ENCODE data around the gene EML1.
A peak's percentile ranks its signal among the peaks of the same experiment; 100 is the strongest.
"Not testable (repeated sequence)": the region's sequence is repeated elsewhere in the genome, so short reads cannot be mapped to it uniquely, and the experiment has no call there.

Gene EML1

GRCh38 chr14:99755629-99756603 is 37.3 kb upstream of the EML1 start:
- DNase-seq (ENCODE audit: low read depth, low spot score) = no peak

GRCh38 chr14:99756796-99757195 is 36.4 kb upstream of the EML1 start:
- no peak for DNase-seq (ENCODE audit: low read depth, low spot score)

- no peak for DNase-seq (ENCODE audit: low read depth, low spot score)
These were observed 35.7 kb upstream of the EML1 start for GRCh38 chr14:99757331-99758070.

DNA sequence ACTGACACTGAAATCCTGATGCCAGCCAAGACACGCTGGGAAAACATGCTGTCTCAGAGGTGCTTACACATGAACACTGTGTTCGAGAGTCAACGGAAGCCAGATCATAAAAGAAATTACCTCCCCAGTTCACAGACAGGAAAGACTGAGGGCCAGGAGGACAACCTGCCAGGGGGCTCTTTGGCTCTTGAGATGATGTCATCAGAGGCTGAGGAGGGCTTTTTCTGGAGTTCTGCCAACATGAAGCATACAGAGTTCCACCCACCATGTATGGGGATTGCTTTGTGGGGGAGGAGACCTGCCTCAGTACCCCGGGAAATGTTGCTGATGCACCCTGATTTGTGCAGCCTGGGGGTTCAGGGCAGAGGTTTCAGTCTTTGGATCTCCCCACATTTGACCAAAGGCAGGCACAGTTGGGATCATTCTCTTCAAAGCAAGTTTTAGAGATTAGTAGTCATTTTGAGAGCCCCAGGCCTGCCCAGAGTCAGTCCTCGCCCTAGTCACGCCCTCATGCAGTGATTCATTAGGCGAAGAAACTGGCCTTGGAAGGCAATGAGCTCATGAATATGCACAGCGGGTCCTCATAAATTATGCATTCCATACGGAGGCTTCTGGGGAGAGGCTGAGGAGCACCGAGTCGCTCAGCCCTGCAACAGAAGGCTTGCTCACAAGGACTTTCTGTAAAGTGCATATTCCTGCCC is 34.9 kb upstream of the EML1 start:
- DNase-seq (ENCODE audit: low read depth, low spot score) = peak; percentile 63

DNA sequence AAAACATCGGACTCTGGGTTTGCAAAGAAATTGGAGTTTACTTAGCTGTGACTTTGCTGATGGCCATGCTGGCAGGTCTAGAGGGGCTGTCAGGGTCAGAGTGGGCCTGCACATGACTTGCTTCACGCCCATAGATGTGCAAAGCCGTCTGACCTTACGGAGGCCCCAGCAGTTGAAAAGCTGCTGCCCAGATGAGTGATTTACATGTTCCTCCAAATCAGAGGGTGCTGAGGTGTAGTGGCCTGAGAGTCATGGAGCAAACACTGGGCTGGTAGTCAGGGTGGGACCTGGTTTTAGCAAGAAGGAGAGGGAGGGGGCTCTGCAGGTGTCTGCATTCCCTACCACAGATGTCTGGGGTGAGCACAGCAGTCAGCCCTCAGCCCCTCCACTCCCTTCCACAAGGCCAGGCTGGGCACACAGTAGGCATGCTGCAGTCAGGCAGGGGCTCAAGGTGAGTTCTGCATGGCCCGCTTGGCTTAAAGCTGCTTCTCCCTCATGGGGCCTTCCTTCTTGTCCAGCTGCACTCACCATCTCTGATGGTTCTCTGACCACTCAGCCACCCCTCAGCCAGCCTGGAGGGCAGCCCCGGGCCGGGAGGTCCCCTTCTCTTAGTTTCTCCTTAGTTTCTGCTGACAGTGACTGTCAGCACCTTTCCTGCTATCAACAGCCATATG is 34.2 kb upstream of the EML1 start:
- no peak for DNase-seq (ENCODE audit: low read depth, low spot score)

- no peak for DNase-seq (ENCODE audit: low read depth, low spot score)
These were observed 33.7 kb upstream of the EML1 start for GRCh38 chr14:99759546-99759925.

DNA sequence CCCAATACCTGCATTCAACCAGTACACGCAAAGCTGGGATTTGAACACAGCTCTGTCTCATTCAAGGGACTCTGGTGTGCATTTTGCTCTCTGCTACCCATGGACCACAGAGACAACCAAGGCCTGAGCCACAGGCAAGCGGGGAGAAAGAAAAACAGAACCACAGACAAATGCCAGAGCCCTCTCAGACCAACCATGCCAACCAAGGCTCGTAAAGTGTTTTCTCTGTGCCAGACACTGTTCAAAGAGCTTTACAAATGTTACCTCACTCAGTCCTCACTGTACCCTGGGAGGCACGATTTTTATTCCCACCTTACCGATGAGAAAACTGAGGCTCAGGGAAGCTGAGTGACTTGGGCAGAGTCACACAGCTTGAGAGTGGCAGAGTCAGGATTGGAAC is 32.4 kb upstream of the EML1 start:
- DNase-seq (ENCODE audit: low read depth, low spot score) = no peak

GRCh38 chr14:99762911-99763310 is 30.3 kb upstream of the EML1 start:
- not testable (repeated sequence) for DNase-seq (ENCODE audit: low read depth, low spot score)

DNA sequence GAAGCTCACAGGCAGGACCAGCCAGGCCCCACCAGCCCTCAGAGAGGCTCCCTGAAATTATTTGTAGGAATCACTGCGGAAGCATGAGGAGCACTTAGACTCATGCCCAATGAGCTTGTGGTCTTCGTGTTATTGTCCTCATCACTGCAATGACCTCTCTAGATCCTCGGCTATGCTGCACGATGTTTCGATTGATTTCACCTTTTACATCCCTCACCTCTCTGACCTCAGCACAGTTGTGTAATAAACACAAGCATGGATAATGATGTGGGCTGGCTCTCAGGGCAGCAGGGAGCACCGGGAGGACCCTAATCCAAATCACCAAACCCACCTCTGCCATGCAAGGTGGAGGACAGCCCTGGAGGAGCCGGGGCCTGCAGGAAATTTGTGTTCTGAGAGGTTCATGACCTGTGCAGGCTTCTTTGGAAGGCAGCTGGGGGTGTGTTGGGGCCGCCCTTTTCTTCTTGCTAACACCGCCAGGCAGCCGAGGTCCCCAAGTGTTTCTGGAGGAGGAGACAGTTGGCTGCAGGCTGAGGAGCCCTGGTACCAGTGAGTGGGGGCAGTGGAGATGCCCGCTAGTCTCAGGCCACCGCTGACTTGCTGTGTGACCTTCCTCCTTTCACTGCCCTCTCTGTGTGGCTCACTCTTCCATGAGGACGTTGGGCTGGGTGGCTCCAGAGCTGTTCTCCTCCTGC is 29.5 kb upstream of the EML1 start:
- no peak for DNase-seq (ENCODE audit: low read depth, low spot score)

DNA sequence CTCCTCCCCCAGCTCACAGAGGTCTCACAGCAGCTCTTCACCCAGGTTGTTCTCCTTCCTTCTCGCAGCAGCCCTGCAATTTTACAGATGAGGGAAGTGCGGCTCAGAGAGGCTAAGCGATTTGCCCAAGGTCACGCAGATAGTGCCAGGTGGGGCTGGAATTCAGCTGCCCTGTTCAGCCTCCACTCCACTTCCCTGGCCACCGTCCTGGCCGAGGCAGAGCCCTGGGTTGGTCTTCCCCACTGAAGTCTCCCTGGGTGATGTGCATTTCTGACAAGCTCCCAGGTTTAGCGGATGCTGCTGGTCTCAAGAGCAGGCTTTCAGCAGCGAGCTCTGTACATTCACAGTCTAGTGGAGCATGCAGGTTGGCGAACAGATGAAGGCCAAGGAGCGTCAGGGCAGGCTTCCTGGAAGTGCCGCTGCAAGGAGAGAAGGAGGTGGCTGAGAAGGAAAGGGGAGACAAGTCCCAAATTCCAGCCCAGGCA is 28.9 kb upstream of the EML1 start:
- no peak for DNase-seq (ENCODE audit: low read depth, low spot score)

- no peak for DNase-seq (ENCODE audit: low read depth, low spot score)
These were observed 24.8 kb upstream of the EML1 start for GRCh38 chr14:99768381-99768780.

- DNase-seq (ENCODE audit: low read depth, low spot score) = no peak
These were observed 24.1 kb upstream of the EML1 start for GRCh38 chr14:99769123-99769522.

- DNase-seq (ENCODE audit: low read depth, low spot score) = no peak
These were observed 23.4 kb upstream of the EML1 start for GRCh38 chr14:99769799-99770198.

DNA sequence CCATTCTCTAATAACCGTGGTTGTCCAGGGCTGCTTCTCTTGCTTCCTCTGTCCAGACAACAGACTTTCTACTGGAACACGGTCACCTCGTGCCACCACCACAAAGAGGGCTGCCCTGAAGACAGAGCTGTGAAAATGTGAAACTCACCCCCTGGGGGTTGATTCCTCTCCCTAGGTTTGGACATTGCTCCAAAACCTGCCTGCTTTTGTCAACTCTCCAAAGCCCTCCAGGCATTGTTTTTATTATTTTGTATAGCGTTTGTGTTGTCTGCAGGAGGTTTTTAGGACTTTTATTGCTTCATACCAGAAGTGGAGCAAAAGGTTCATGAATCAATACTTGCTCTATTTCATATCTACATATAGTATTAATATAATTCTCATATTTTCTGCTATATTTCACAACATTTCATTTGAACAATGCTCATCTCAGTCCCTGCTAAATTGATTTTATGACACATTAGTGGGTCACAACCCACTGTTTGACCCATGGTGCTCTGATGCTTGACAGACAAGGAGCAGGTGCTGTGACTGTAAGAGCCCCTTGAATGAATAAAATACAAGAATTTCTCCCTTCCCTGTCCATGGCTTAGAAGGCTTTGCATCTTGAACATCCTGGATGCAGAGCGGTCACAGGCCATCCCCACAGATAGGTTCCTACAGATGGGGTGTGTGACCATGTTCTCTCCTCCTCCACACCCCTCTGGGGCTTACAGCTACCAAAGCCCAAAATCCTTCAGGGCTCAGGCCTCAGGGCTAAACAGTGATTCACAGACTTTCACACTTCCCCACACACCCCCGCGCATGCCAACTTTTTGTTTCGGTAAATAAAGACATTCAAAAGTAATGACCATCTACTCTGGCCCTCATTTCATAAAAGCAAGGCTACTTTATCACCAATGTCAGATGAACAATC is 20.6 kb upstream of the EML1 start:
- DNase-seq (ENCODE audit: low read depth, low spot score) = no peak

DNA sequence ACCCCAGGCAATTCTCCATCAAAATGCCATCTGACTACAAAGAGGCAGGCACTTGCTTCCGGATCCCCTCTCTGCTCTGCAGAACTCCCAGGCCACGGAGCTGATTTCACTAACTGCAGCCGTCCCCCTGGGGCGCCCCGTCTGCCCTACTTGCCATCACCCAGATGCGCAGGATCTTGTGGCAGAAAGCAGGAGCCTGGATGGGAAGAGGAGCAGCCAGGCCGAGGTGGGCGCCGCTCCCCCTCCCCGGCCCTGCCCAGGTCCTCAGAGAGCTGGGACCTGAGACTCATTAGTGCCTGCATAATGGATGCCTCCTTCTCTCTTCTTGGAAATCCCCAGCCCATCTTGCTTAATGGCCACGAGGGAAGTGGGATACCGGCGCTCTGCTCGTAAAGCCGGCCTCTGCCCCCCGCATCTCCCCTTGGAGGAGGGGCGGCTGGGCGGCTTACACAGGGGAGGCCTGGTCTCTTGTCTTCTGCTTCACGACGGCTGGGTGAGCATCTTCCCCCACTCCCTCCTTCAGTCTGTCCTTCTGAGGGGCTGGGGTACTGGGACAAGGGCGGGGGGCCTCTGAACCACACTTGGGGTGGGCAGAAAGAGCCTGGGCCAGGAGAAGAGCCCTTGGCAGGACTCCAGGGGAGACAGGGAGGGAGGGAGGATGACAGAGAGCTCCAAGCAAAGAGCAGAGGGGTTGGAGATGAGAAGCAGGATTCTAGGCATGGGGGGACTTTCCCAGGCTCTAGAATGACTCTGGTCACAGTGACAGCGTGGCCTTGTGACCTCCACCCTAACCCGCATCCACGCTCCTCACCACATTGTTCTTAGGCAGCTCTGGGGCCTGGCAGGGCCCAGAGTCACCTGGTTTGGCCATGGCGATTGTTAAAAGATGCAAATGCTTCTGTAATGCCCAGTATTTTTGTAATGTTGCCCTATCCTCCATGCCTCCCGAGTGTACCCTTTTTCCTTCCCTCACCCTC is 19.4 kb upstream of the EML1 start:
- peak; percentile 77 for DNase-seq (ENCODE audit: low read depth, low spot score)

- DNase-seq (ENCODE audit: low read depth, low spot score) = no peak
These were observed 18.5 kb upstream of the EML1 start for GRCh38 chr14:99774556-99775307.

GRCh38 chr14:99775351-99775750 is 17.9 kb upstream of the EML1 start:
- DNase-seq (ENCODE audit: low read depth, low spot score) = no peak

DNA sequence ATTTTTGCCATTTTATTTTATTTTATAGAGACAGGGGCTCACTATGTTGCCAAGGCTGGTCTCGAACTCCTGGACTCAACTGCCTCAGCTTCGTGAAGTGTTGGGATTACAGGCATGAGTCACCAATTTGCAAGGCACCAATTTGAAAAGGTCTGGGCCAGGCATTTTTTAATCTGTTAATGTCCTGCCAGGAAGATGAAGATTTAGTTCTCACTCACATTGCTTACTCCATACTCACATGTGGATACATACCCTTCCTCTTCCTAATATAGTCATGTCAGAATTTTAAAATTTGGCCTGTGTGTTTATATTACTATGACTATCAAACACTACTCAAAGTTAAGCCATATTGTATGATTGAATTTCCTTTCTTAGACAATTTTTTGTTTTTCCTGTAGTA is 15.3 kb upstream of the EML1 start:
- DNase-seq (ENCODE audit: low read depth, low spot score) = no peak

Data from ELF-1 (cell line).